ENCODE results near the gene VAMP7. TPM values are rescaled to one million over a fixed set of nuclear protein-coding genes. Genes with fewer than 3 reads are reported as not detected.

VAMP7 gene
- polyA plus RNA-seq, 1 donor (not counting 4 experiments of a cell fraction or from before 2014, with no cell fraction given): 41.5 TPM

- TF ChIP-seq CTCF (optimal IDR thresholded peaks at IDR 0.05 in 1 of 3, IDR thresholded peaks at IDR 0.05 in 1 of 3, conservative IDR thresholded peaks at IDR 0.05 in 1 of 3; ENCODE audit: extremely low read depth in 1 of 3, insufficient read depth in 2 of 3, low read length in 3 of 3) (no peak), EZH2 (IDR thresholded peaks at IDR 0.05; ENCODE audit: low read length) (no peak)
- Histone ChIP-seq H3K27me3 (ENCODE audit: control insufficient read depth, extremely low read depth, insufficient read depth, low read length) (no peaks in the 10 kb centered on the region), H3K9me1 (ENCODE audit: control insufficient read depth, extremely low read depth, insufficient read depth, low read length) (no peaks in the 10 kb centered on the region), H3K4me2 (ENCODE audit: control insufficient read depth, extremely low read depth, insufficient read depth, low read depth, low read length) (no peak overlapping the region), H3K79me2 (ENCODE audit: control insufficient read depth, insufficient read depth, low read length) (no peaks in the 10 kb centered on the region), H3K9ac (ENCODE audit: control insufficient read depth, extremely low read depth, insufficient read depth, low read length) (no peak overlapping the region), H3K4me1 (ENCODE audit: control insufficient read depth, extremely low read depth, insufficient read depth, low read length) (no peaks in the 10 kb centered on the region), H3K9me3 (ENCODE audit: control insufficient read depth, low read depth, low read length) (no peaks in the 10 kb centered on the region), H2AFZ (ENCODE audit: control insufficient read depth, low read length) (no peak overlapping the region), H3K36me3 (ENCODE audit: control insufficient read depth in 2 of 2, extremely low read depth in 1 of 2, insufficient read depth in 2 of 2, low read length in 2 of 2) (no peaks in the 10 kb centered on the region), H4K20me1 (ENCODE audit: control insufficient read depth, extremely low read depth, insufficient read depth, low read length) (no peaks in the 10 kb centered on the region), H3K27ac (ENCODE audit: control insufficient read depth, insufficient read depth, low read length) (no peak overlapping the region), H3K4me3 (ENCODE audit: control insufficient read depth in 2 of 3, extremely low read depth in 1 of 3, insufficient read depth in 2 of 3, low read depth in 1 of 3, low read length in 3 of 3) (no peak overlapping the region)
- DNase-seq (ENCODE audit: low read depth, low spot score) (no peak), FAIRE-seq (no peak)
- dilution Hi-C loops (cut with MboI; ENCODE audit: extremely low pct_ligation_motif_present, low sequenced_read_pairs): no loop called here
Measured at GRCh38 chrX:155956099-155956498, 75.0 kb downstream of the VAMP7 start.

DNA sequence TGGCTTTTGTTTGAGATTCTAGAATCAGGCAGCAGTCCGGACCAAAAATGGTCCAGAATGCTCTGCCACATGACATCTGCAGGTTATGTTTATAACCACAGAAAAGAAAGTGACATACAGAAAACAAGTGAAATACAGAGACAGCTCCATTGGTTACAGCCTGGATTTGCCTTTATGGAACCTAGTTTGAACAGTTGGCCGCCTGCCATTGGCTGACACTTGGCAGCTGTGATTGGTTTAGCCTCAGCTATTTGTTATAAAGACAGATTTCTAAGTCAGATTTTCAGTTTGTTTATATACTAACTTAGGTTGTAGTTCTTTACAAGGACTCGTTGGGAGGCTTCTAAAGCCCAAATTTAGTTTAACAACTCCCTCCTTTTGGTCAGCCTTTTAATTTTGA, 75.5 kb downstream of the VAMP7 start:
- Histone ChIP-seq H3K79me2 (ENCODE audit: control insufficient read depth, insufficient read depth, low read length) (no peaks in the 10 kb centered on the region), H3K4me3 (ENCODE audit: control insufficient read depth in 2 of 3, extremely low read depth in 1 of 3, insufficient read depth in 2 of 3, low read depth in 1 of 3, low read length in 3 of 3) (no peak overlapping the region), H3K4me2 (ENCODE audit: control insufficient read depth, extremely low read depth, insufficient read depth, low read depth, low read length) (no peak overlapping the region), H2AFZ (ENCODE audit: control insufficient read depth, low read length) (no peak overlapping the region), H3K27me3 (ENCODE audit: control insufficient read depth, extremely low read depth, insufficient read depth, low read length) (no peaks in the 10 kb centered on the region), H4K20me1 (ENCODE audit: control insufficient read depth, extremely low read depth, insufficient read depth, low read length) (no peaks in the 10 kb centered on the region), H3K4me1 (ENCODE audit: control insufficient read depth, extremely low read depth, insufficient read depth, low read length) (no peaks in the 10 kb centered on the region), H3K9me3 (ENCODE audit: control insufficient read depth, low read depth, low read length) (no peaks in the 10 kb centered on the region), H3K9me1 (ENCODE audit: control insufficient read depth, extremely low read depth, insufficient read depth, low read length) (no peaks in the 10 kb centered on the region), H3K27ac (ENCODE audit: control insufficient read depth, insufficient read depth, low read length) (no peak overlapping the region), H3K36me3 (ENCODE audit: control insufficient read depth in 2 of 2, extremely low read depth in 1 of 2, insufficient read depth in 2 of 2, low read length in 2 of 2) (no peaks in the 10 kb centered on the region), H3K9ac (ENCODE audit: control insufficient read depth, extremely low read depth, insufficient read depth, low read length) (no peak overlapping the region)
- FAIRE-seq (no peak), DNase-seq (ENCODE audit: low read depth, low spot score) (no peak)
- dilution Hi-C loops (cut with MboI; ENCODE audit: extremely low pct_ligation_motif_present, low sequenced_read_pairs): no loop called here
- TF ChIP-seq CTCF (optimal IDR thresholded peaks at IDR 0.05 in 1 of 3, IDR thresholded peaks at IDR 0.05 in 1 of 3, conservative IDR thresholded peaks at IDR 0.05 in 1 of 3; ENCODE audit: extremely low read depth in 1 of 3, insufficient read depth in 2 of 3, low read length in 3 of 3) (no peak), EZH2 (IDR thresholded peaks at IDR 0.05; ENCODE audit: low read length) (no peak)

Measured in keratinocyte (primary cell).